Measurements from ENCODE around the gene TBC1D22A.

TBC1D22A gene

DNA sequence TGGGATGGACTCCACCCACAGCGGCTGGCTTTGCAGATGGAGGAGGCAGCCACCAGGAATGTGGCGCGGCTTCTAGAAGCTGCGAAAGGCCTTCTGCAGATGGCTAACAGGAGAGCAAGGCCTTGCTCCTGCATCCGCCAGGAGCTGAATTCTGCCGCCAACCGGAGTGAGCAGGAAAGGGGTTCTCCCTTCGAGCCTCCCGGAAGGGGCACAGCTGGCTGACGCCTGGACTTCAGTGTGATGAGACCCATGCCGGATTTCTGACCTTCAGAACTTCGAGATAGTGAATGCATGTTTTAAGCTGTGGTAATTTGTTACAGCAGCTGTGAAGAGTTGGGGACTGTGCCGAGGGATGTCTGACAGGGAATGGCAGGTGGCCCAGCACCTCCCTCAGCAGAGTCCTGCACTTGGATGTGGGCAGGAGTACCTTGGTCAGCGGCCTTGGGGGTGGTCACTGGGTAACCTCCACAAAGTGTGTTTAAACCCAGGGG lies 7.7 kb downstream of the TBC1D22A start:
- no peak for DNase-seq
- Histone ChIP-seq H3K4me1 (ENCODE audit: control insufficient read depth, insufficient read depth, low read length, poor library complexity, severe bottlenecking) (peaks cover 14% of the 10 kb centered on the region), H3K9me3 (ENCODE audit: control insufficient read depth, low read length) (no peaks in the 10 kb centered on the region), H3K4me3 (ENCODE audit: insufficient read depth, low read depth, low read length, poor library complexity, severe bottlenecking) (no peak overlapping the region), H3K27me3 (replicated peaks; ENCODE audit: control insufficient read depth, insufficient read depth, low read length, poor library complexity, severe bottlenecking) (no peaks in the 10 kb centered on the region), H3K27ac (ENCODE audit: insufficient read depth, low read length, poor library complexity, severe bottlenecking) (peak overlapping the region; percentile 52), H3K36me3 (ENCODE audit: control insufficient read depth, insufficient read depth, low read length) (no peaks in the 10 kb centered on the region)

DNA sequence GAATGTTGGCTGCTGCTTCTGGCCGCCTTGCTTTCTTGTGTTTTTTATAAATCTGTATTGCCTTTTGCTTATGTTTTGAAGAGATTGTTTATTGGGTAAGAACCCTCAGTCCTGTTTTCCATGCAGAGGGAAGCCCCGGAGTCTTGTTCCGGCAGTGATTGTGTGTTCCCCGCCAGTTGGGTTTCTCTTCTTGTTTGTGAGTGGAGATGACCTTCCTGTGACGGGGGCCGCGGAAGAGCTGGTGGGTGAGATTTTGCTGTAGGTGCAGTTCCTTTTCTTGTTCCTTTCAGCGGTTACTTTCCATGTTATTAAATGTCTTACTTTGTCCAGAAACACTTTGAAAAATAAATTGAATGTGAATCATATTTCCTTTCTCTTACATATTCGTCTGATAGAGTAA lies 8.3 kb downstream of the TBC1D22A start:
- peak overlapping the region; percentile 52 for H3K27ac ChIP-seq (ENCODE audit: insufficient read depth, low read length, poor library complexity, severe bottlenecking)
- DNase-seq, result no peak

DNA sequence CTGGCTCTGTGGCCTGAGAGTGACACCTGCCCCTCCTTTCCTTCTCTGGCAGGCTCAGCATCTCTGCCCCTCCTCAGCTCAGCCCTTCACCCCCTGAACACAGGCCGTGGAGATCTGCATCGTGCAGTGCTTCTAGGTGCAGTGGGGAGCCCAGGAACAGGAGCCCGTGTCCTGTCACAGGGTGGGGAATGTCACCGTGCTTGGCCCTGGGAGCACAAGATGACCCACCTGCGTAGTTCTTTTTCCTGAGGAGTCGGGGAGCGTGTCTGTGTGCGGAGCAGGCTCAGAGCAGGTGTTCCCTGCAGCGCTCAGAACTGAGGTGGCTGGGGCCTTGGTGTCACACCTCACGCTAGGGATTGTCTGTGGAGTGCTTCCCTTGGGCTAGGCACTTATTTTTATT lies 10.6 kb downstream of the TBC1D22A start:
- Histone ChIP-seq H3K27me3 (replicated peaks; ENCODE audit: control insufficient read depth, insufficient read depth, low read length, poor library complexity, severe bottlenecking) (no peaks in the 10 kb centered on the region), H3K27ac (ENCODE audit: insufficient read depth, low read length, poor library complexity, severe bottlenecking) (peak overlapping the region; percentile 73), H3K9me3 (ENCODE audit: control insufficient read depth, low read length) (no peaks in the 10 kb centered on the region), H3K4me3 (ENCODE audit: insufficient read depth, low read depth, low read length, poor library complexity, severe bottlenecking) (no peak overlapping the region), H3K36me3 (ENCODE audit: control insufficient read depth, insufficient read depth, low read length) (no peaks in the 10 kb centered on the region), H3K4me1 (ENCODE audit: control insufficient read depth, insufficient read depth, low read length, poor library complexity, severe bottlenecking) (peaks cover 43% of the 10 kb centered on the region)
- no peak for DNase-seq

More for the DNA sequence above, 8.3 kb downstream of the TBC1D22A start:
- H3K4me3 ChIP-seq (ENCODE audit: insufficient read depth, low read depth, low read length, poor library complexity, severe bottlenecking), result no peak overlapping the region
- H3K27me3 ChIP-seq (replicated peaks; ENCODE audit: control insufficient read depth, insufficient read depth, low read length, poor library complexity, severe bottlenecking), result no peaks in the 10 kb centered on the region
- no peaks in the 10 kb centered on the region for H3K9me3 ChIP-seq (ENCODE audit: control insufficient read depth, low read length)
- peaks cover 20% of the 10 kb centered on the region for H3K4me1 ChIP-seq (ENCODE audit: control insufficient read depth, insufficient read depth, low read length, poor library complexity, severe bottlenecking)
- no peaks in the 10 kb centered on the region for H3K36me3 ChIP-seq (ENCODE audit: control insufficient read depth, insufficient read depth, low read length)

DNA sequence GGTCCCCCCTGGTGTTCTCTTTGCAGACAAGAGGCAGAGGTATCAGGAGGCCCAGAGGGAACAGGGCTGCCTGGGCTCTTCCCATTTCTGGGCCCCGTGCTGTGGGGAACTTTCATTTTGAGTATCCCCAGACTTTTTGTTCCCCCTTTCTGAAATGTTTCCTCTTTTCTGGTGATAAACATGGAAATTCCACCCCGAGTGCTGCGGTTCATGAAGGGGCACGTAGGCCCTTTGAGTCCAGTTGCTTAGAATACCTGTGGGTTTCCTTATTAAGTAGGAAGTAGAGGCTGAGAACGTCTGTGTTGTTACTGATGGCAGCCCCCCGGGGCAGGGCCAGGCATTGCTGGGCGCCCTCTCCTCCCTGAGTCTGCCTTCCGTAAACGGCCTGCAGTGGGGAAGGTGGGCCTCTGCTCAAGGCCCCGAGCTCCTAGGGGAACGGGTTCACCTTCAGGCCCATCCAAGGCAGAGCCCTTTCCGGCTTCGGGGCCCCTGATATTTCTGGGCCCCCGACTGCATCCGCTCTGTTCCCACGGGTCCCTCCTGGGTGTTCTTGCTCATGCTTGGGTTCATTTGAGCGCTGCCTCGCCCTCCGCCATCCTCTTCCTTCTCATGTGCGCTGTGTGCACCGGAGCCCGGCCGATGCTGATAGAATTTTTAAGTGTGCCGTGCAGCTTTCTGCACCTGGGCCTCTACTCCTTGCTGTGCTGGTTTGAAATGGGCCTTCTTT lies 12.0 kb downstream of the TBC1D22A start:
- no peaks in the 10 kb centered on the region for H3K27me3 ChIP-seq (replicated peaks; ENCODE audit: control insufficient read depth, insufficient read depth, low read length, poor library complexity, severe bottlenecking)
- H3K4me1 ChIP-seq (ENCODE audit: control insufficient read depth, insufficient read depth, low read length, poor library complexity, severe bottlenecking), result peaks cover 43% of the 10 kb centered on the region
- peak overlapping the region; percentile 19 for H3K4me3 ChIP-seq (ENCODE audit: insufficient read depth, low read depth, low read length, poor library complexity, severe bottlenecking)
- H3K9me3 ChIP-seq (ENCODE audit: control insufficient read depth, low read length), result no peaks in the 10 kb centered on the region
- no peak for DNase-seq
- peak overlapping the region; percentile 73 for H3K27ac ChIP-seq (ENCODE audit: insufficient read depth, low read length, poor library complexity, severe bottlenecking)
- H3K36me3 ChIP-seq (ENCODE audit: control insufficient read depth, insufficient read depth, low read length), result no peaks in the 10 kb centered on the region

DNA sequence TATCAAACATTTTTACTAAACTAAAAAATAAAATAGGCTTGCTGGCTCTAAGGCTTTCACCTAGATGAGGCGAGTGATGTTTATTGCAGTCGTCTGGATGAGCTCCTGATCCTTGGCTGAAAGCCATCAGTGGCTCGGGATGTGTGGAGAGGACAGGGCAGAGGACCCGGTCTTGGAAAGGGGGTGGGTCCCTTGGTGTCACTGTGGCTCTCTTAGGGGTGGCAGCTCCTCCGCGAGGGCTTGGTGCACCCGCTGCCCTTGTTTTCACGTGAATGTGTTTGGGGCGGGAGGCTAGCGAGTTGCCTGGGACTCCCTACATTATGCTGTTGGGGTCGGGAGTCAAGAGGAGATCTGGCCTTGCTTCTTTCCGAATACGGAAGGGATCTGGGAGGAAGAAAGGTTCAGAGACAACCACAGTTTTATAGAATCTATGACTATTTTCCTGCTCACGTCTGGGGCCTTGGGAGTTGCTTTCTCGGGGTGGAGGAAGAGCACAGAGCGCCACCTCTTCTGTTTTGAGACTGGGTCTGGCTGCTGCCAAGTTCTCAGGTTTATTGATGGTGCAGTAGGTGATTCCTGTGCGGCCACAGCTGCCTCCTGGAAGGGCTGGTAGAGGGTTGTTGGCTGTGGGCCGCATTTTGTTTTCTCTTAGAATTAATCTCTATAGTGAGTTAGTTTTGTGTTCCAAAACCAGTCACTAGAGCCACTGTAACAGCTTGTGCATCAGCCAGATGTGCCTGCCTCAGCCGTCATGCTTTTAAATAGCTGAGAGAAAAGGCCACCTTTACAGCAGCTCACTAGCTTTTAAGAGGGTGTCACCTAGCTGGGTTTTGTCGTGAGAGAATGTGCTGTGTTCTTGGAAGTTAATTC lies 12.8 kb downstream of the TBC1D22A start:
- Histone ChIP-seq H3K9me3 (ENCODE audit: control insufficient read depth, low read length) (no peaks in the 10 kb centered on the region), H3K27me3 (replicated peaks; ENCODE audit: control insufficient read depth, insufficient read depth, low read length, poor library complexity, severe bottlenecking) (no peaks in the 10 kb centered on the region), H3K4me3 (ENCODE audit: insufficient read depth, low read depth, low read length, poor library complexity, severe bottlenecking) (peak overlapping the region; percentile 19), H3K4me1 (ENCODE audit: control insufficient read depth, insufficient read depth, low read length, poor library complexity, severe bottlenecking) (peaks cover 43% of the 10 kb centered on the region), H3K27ac (ENCODE audit: insufficient read depth, low read length, poor library complexity, severe bottlenecking) (peak overlapping the region; percentile 73), H3K36me3 (ENCODE audit: control insufficient read depth, insufficient read depth, low read length) (no peaks in the 10 kb centered on the region)
- DNase-seq, result no peak

DNA sequence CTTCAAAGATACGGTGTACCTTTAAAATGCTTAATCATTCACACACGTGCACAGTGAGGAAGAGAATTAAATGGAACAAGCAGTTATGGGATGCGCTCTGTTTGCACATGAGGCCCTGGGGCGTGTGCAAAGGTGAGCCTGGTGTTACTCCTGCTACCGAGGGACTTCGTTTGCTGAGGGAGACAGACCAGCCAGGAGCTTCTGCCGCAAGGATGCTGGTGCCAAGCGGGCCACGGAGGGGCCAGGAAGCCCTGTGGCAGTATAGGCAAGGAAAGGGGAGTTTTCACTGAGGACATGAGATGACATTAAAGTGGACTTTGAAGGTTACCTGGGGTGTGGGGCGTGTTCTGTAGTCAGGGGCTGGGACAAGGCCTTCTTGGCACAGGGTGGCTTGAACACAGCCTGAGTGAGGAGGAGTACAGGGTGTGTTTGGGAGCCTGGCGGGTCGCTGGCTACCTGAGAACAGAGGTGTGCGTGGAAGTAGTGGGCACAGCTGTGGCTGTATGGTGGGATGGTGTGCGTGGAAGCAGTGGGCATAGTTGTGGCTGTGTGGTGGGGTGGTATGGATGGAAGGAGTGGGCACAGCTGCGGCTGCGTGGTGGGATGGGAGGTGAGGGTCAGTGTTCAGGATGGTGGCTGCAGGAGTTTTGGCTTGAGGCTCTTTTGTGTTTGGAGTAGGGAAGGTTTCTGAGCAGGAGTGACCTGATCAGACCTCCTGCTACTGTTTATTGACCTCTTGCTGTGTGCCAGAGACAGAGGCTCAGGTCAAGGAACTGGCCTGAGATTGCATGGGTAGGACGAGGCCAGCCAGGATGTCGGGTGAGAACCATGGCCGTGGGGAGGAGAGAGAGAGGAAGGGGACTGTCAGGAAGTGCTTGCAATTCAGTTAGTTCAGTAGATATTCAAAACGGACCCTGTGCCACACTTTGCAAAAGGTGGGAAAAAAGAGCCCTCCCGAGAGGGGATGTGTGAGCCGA lies 13.7 kb downstream of the TBC1D22A start:
- Histone ChIP-seq H3K36me3 (ENCODE audit: control insufficient read depth, insufficient read depth, low read length) (no peaks in the 10 kb centered on the region), H3K27me3 (replicated peaks; ENCODE audit: control insufficient read depth, insufficient read depth, low read length, poor library complexity, severe bottlenecking) (no peaks in the 10 kb centered on the region), H3K4me3 (ENCODE audit: insufficient read depth, low read depth, low read length, poor library complexity, severe bottlenecking) (no peak overlapping the region), H3K4me1 (ENCODE audit: control insufficient read depth, insufficient read depth, low read length, poor library complexity, severe bottlenecking) (peaks cover 43% of the 10 kb centered on the region), H3K27ac (ENCODE audit: insufficient read depth, low read length, poor library complexity, severe bottlenecking) (peak overlapping the region; percentile 73), H3K9me3 (ENCODE audit: control insufficient read depth, low read length) (no peaks in the 10 kb centered on the region)
- DNase-seq, result no peak

DNA sequence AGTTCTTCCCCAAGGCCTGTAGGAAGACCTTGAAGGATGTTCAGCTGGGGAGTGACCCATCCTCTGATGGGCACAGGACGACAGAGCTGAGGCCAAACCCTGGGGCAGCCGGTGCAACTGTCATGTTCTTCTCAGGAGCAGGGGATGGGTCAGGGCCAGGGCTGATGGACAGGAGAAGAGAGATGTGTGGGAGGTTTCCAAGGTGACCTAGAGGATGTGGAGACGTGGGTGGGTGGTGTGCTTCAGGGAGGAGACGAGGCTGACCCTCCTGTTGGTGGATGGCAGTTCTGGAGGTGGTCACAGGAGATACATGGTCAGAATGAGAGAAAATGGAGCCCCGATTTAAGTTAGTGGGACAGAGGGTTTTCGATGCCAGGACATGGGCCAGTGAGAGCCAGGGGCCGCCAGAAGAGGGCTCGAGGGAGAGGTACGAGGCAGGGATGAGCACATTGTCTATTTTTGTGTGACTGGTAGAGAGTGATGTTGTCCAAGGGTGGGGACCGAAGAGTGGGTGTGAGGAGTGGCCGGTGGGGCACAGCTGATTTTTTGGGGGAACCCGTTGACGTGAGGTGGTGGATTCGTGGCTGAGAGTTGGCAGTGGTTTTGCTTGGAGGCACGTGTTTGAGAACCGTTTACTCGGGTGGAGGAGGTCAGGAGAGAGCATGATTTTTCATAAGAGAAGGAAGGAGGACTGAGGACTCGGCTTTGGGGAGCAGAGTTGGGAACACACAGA lies 14.6 kb downstream of the TBC1D22A start:
- Histone ChIP-seq H3K4me3 (ENCODE audit: insufficient read depth, low read depth, low read length, poor library complexity, severe bottlenecking) (no peak overlapping the region), H3K9me3 (ENCODE audit: control insufficient read depth, low read length) (no peaks in the 10 kb centered on the region), H3K27ac (ENCODE audit: insufficient read depth, low read length, poor library complexity, severe bottlenecking) (peak overlapping the region; percentile 67), H3K27me3 (replicated peaks; ENCODE audit: control insufficient read depth, insufficient read depth, low read length, poor library complexity, severe bottlenecking) (no peaks in the 10 kb centered on the region), H3K4me1 (ENCODE audit: control insufficient read depth, insufficient read depth, low read length, poor library complexity, severe bottlenecking) (peaks cover 43% of the 10 kb centered on the region), H3K36me3 (ENCODE audit: control insufficient read depth, insufficient read depth, low read length) (no peaks in the 10 kb centered on the region)
- DNase-seq, result no peak

DNA sequence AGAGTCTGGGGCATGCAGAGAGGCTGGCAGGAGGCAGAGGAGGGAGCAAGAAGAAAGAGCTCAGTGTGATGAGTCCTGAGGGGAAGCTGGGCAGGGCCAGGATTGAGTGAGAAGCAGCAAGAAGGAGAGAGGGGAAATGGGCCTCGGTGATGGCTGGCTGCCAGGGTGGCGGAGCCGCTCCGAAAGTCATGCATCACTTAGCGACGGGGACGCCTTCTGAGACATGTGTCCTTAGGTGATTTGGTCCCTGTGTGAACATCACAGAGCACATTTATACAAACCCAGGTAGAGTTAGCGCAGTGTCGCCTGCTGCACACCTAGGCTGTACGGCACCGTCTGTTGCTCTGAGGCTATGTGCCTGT lies 15.1 kb downstream of the TBC1D22A start:
- H3K4me1 ChIP-seq (ENCODE audit: control insufficient read depth, insufficient read depth, low read length, poor library complexity, severe bottlenecking), result peaks cover 43% of the 10 kb centered on the region
- H3K36me3 ChIP-seq (ENCODE audit: control insufficient read depth, insufficient read depth, low read length), result no peaks in the 10 kb centered on the region
- H3K9me3 ChIP-seq (ENCODE audit: control insufficient read depth, low read length), result no peaks in the 10 kb centered on the region
- no peak overlapping the region for H3K4me3 ChIP-seq (ENCODE audit: insufficient read depth, low read depth, low read length, poor library complexity, severe bottlenecking)
- no peaks in the 10 kb centered on the region for H3K27me3 ChIP-seq (replicated peaks; ENCODE audit: control insufficient read depth, insufficient read depth, low read length, poor library complexity, severe bottlenecking)
- peak overlapping the region; percentile 67 for H3K27ac ChIP-seq (ENCODE audit: insufficient read depth, low read length, poor library complexity, severe bottlenecking)
- no peak for DNase-seq

DNA sequence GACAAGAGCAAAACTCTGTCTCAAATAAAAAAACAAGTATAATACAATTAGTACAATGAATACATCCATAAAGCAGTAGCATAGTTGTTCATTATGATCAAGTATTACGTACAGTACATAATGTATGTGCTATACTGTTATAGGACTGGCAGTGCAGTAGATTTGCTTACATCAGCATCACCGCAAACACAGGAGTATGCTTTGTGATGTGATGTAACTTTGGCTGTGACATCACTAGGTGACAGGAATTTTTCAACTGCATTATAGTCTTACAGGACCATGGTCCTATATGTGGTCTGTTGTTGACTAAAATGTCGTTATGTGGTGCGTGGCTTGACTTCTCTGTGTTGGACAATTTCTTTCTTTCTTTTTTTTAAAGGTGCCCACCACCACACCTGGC lies 16.6 kb downstream of the TBC1D22A start:
- Histone ChIP-seq H3K4me3 (ENCODE audit: insufficient read depth, low read depth, low read length, poor library complexity, severe bottlenecking) (no peak overlapping the region), H3K4me1 (ENCODE audit: control insufficient read depth, insufficient read depth, low read length, poor library complexity, severe bottlenecking) (peaks cover 40% of the 10 kb centered on the region), H3K27ac (ENCODE audit: insufficient read depth, low read length, poor library complexity, severe bottlenecking) (no peak overlapping the region), H3K27me3 (replicated peaks; ENCODE audit: control insufficient read depth, insufficient read depth, low read length, poor library complexity, severe bottlenecking) (no peaks in the 10 kb centered on the region), H3K36me3 (ENCODE audit: control insufficient read depth, insufficient read depth, low read length) (no peaks in the 10 kb centered on the region), H3K9me3 (ENCODE audit: control insufficient read depth, low read length) (no peaks in the 10 kb centered on the region)
- no peak for DNase-seq

Measured in effector memory CD4-positive, alpha-beta T cell (primary cell).